ENCODE measurements around the gene MPI. TPM values are rescaled to one million over a fixed set of nuclear protein-coding genes. Genes with fewer than 3 reads are reported as not detected.
"Not testable (repeated sequence)": the region's sequence is repeated elsewhere in the genome, so short reads cannot be mapped to it uniquely, and the experiment has no call there.

The MPI gene
- total RNA-seq, 1 donor from 2014 or later, result 29.4 TPM

- H3K27me3 ChIP-seq (ENCODE audit: low read depth), result no peaks in the 10 kb centered on the region
- peak overlapping the region; percentile 81 for H3K27ac ChIP-seq
- peaks cover 19% of the 10 kb centered on the region for H3K36me3 ChIP-seq
- H3K4me1 ChIP-seq, result peaks cover 20% of the 10 kb centered on the region
- peak overlapping the region; percentile 99 for H3K4me3 ChIP-seq
- no peak for TF ChIP-seq CTCF (IDR thresholded peaks at IDR 0.05)
- DNase-seq (peak; percentile 59), ATAC-seq (peak; percentile 51 to 71)
- no peaks in the 10 kb centered on the region for H3K9me3 ChIP-seq
- intact Hi-C loops (cut with DNase I), result no loop called here
Observed at GRCh38 chr15:74889390-74889882, 406 bp upstream of the MPI start.

- Histone ChIP-seq H3K4me1 (peaks cover 20% of the 10 kb centered on the region), H3K36me3 (peaks cover 19% of the 10 kb centered on the region), H3K4me3 (peak overlapping the region; percentile 99), H3K27ac (peak overlapping the region; percentile 81), H3K9me3 (no peaks in the 10 kb centered on the region), H3K27me3 (ENCODE audit: low read depth) (no peaks in the 10 kb centered on the region)
- intact Hi-C loops (cut with DNase I), result no loop called here
- no peak for TF ChIP-seq CTCF (IDR thresholded peaks at IDR 0.05)
- no peak for DNase-seq
- ATAC-seq, result no peak
Observed at GRCh38 chr15:74890665-74890960, 771 bp downstream of the MPI start.

- H3K9me3 ChIP-seq, result no peaks in the 10 kb centered on the region
- intact Hi-C loops (cut with DNase I), result no loop called here
- peaks cover 23% of the 10 kb centered on the region for H3K36me3 ChIP-seq
- no peak for TF ChIP-seq CTCF (IDR thresholded peaks at IDR 0.05)
- ATAC-seq (no peak), DNase-seq (no peak)
- H3K27me3 ChIP-seq (ENCODE audit: low read depth), result no peaks in the 10 kb centered on the region
- no peak overlapping the region for H3K27ac ChIP-seq
- H3K4me3 ChIP-seq, result no peak overlapping the region
- H3K4me1 ChIP-seq, result peaks cover 20% of the 10 kb centered on the region
Observed at GRCh38 chr15:74891469-74891868, 1.6 kb downstream of the MPI start.

GRCh38 chr15:74892313-74892712 is 2.5 kb downstream of the MPI start:
- Histone ChIP-seq H3K4me1 (peaks cover 20% of the 10 kb centered on the region), H3K4me3 (no peak overlapping the region), H3K27me3 (ENCODE audit: low read depth) (no peaks in the 10 kb centered on the region), H3K27ac (no peak overlapping the region), H3K9me3 (no peaks in the 10 kb centered on the region), H3K36me3 (peaks cover 25% of the 10 kb centered on the region)
- intact Hi-C loops (cut with DNase I), result no loop called here
- no peak for TF ChIP-seq CTCF (IDR thresholded peaks at IDR 0.05)
- ATAC-seq (no peak), DNase-seq (no peak)

- Histone ChIP-seq H3K9me3 (no peaks in the 10 kb centered on the region), H3K4me1 (peaks cover 20% of the 10 kb centered on the region), H3K36me3 (peaks cover 29% of the 10 kb centered on the region), H3K27me3 (ENCODE audit: low read depth) (no peaks in the 10 kb centered on the region), H3K27ac (no peak overlapping the region), H3K4me3 (no peak overlapping the region)
- intact Hi-C loops (cut with DNase I), result no loop called here
- no peak for TF ChIP-seq CTCF (IDR thresholded peaks at IDR 0.05)
- no peak for DNase-seq
- no peak for ATAC-seq
Observed at GRCh38 chr15:74892931-74893330, 3.1 kb downstream of the MPI start.

GRCh38 chr15:74893627-74894026 is 3.8 kb downstream of the MPI start:
- intact Hi-C loops (cut with DNase I), result no loop called here
- peaks cover 36% of the 10 kb centered on the region for H3K36me3 ChIP-seq
- H3K9me3 ChIP-seq, result no peaks in the 10 kb centered on the region
- no peak overlapping the region for H3K4me3 ChIP-seq
- DNase-seq (no peak), ATAC-seq (no peak)
- no peak for TF ChIP-seq CTCF (IDR thresholded peaks at IDR 0.05)
- H3K27ac ChIP-seq, result no peak overlapping the region
- no peaks in the 10 kb centered on the region for H3K27me3 ChIP-seq (ENCODE audit: low read depth)
- H3K4me1 ChIP-seq, result peaks cover 20% of the 10 kb centered on the region

- H3K9me3 ChIP-seq; H3K4me3 ChIP-seq; DNase-seq; intact Hi-C loops (cut with DNase I); H3K27me3 ChIP-seq (ENCODE audit: low read depth); ATAC-seq; H3K27ac ChIP-seq: not testable (repeated sequence)
- Histone ChIP-seq H3K4me1 (peaks cover 12% of the 10 kb centered on the region), H3K36me3 (peaks cover 42% of the 10 kb centered on the region)
Observed at GRCh38 chr15:74894383-74894782, 4.5 kb downstream of the MPI start.

Measured in lower lobe of right lung (tissue), 2 donors.